GM23338 (cell line): Measurements from ENCODE around the gene GUCY1A2. TPM values are rescaled to one million over a fixed set of nuclear protein-coding genes. Genes with fewer than 3 reads are reported as not detected.

ENCODE experiments used
- ATAC-seq: fragments of 200-7000 bp; cut with Tn5 transposase; 3 replicates; pipeline ENCODE4 v1.9.1; 2020
- DNase-seq: peaks from one replicate; pipeline ENCODE4 v3.0.0-alpha.2; 2015; ENCODE audit warnings: low spot score
- H2AFZ ChIP-seq: fragments of 200-600 bp; sonication (generic); 2 replicates; pipeline ENCODE4 v1.8.0; 2016; ENCODE audit warnings: antibody characterized with exemption, mild to moderate bottlenecking, moderate library complexity
- H3F3A ChIP-seq: fragments of 200-600 bp; sonication (generic); replicated peaks from 2 replicates; pipeline ENCODE4 v1.8.0; 2017; ENCODE audit warnings: antibody characterized with exemption, mixed run types, low read depth
- H3K27ac ChIP-seq: fragments of 200-600 bp; sonication (generic); 2 replicates; pipeline ENCODE4 v1.6.1; 2016; ENCODE audit warnings: low read depth
- H3K27me3 ChIP-seq: fragments of 200-600 bp; sonication (generic); 2 replicates; pipeline ENCODE4 v1.8.0; 2016; ENCODE audit warnings: mild to moderate bottlenecking, mixed run types, moderate library complexity; ENCODE audit not compliant: insufficient read depth
- H3K36me3 ChIP-seq: fragments of 200-600 bp; sonication (generic); 2 replicates; pipeline ENCODE4 v1.8.0; 2016; ENCODE audit warnings: mild to moderate bottlenecking; ENCODE audit not compliant: insufficient read depth
- H3K4me1 ChIP-seq: fragments of 200-600 bp; sonication (generic); 2 replicates; pipeline ENCODE4 v1.8.0; 2016; ENCODE audit warnings: mild to moderate bottlenecking, moderate library complexity; ENCODE audit not compliant: insufficient read depth
- H3K4me2 ChIP-seq: fragments of 200-600 bp; sonication (generic); 2 replicates; pipeline ENCODE4 v1.7.1; 2017; ENCODE audit warnings: mixed run types
- H3K4me3 ChIP-seq: fragments of 200-600 bp; sonication (generic); 2 replicates; pipeline ENCODE4 v1.6.1; 2016; ENCODE audit warnings: mixed run types
- H3K79me2 ChIP-seq: fragments of 200-600 bp; sonication (generic); replicated peaks from 2 replicates; pipeline ENCODE4 v1.8.0; 2017; ENCODE audit warnings: mild to moderate bottlenecking; ENCODE audit not compliant: insufficient read depth
- H3K9me2 ChIP-seq: fragments of 200-600 bp; sonication (generic); 2 replicates; pipeline ENCODE4 v1.8.0; 2017; ENCODE audit not compliant: insufficient read depth
- H4K20me1 ChIP-seq: fragments of 200-600 bp; sonication (generic); replicated peaks from 2 replicates; pipeline ENCODE4 v1.8.0; 2017; ENCODE audit warnings: mild to moderate bottlenecking; ENCODE audit not compliant: insufficient read depth
- H3K27ac Mint-ChIP-seq: 2 replicates; pipeline ENCODE4 v1.8.0; 2020; ENCODE audit warnings: inconsistent platforms, mild to moderate bottlenecking, moderate library complexity, mixed read lengths
- H3K27me3 Mint-ChIP-seq: 3 replicates; pipeline ENCODE4 v1.8.0; 2022; ENCODE audit warnings: low read depth, mild to moderate bottlenecking, moderate library complexity, mixed read lengths, inconsistent platforms; ENCODE audit not compliant: insufficient read depth, poor library complexity
- H3K36me3 Mint-ChIP-seq: 3 replicates; pipeline ENCODE4 v1.8.0; 2021; ENCODE audit warnings: low read depth, mild to moderate bottlenecking, inconsistent platforms, moderate library complexity, mixed read lengths
- H3K4me1 Mint-ChIP-seq: 3 replicates; pipeline ENCODE4 v1.8.0; 2020; ENCODE audit warnings: mild to moderate bottlenecking, inconsistent platforms, mixed read lengths
- H3K4me3 Mint-ChIP-seq: 3 replicates; pipeline ENCODE4 v1.8.0; 2021; ENCODE audit warnings: moderate library complexity, mild to moderate bottlenecking, inconsistent platforms, mixed read lengths
- H3K9me3 Mint-ChIP-seq: 3 replicates; pipeline ENCODE4 v1.8.0; 2020; ENCODE audit warnings: moderate library complexity, mild to moderate bottlenecking, inconsistent platforms, mixed read lengths
- CREB1 ChIP-seq: fragments of 250-450 bp; sonication (Bioruptor Pico); IDR thresholded peaks from 2 replicates; pipeline ENCODE4 v1.5.0; 2020; ENCODE audit warnings: low read depth, mild to moderate bottlenecking, moderate library complexity
- CTCF ChIP-seq, 2 experiments: fragments of 200-600 bp in 1 of 2; sonication (generic) in 1 of 2; conservative IDR thresholded peaks; 2 replicates each; pipeline versions ENCODE4 v1.5.1 to v1.6.1; 2016 to 2017; ENCODE audit warnings: antibody characterized with exemption in 2 of 2, low read depth in 2 of 2, mild to moderate bottlenecking in 2 of 2, moderate library complexity in 1 of 2
- ETS1 ChIP-seq: IDR thresholded peaks from 2 replicates; pipeline ENCODE4 v1.6.1; 2016; ENCODE audit warnings: antibody characterized with exemption
- EZH2 ChIP-seq: fragments of 200-600 bp; sonication (generic); IDR thresholded peaks from one replicate; pipeline ENCODE4 v1.8.0; 2017; ENCODE audit warnings: antibody characterized with exemption, mild to moderate bottlenecking, low read depth; ENCODE audit not compliant: unreplicated experiment
- EZH2phosphoT487 ChIP-seq: fragments of 200-600 bp; sonication (generic); IDR thresholded peaks from one replicate; pipeline ENCODE4 v1.8.1; 2018; ENCODE audit warnings: antibody characterized with exemption; ENCODE audit not compliant: unreplicated experiment
- JUNB ChIP-seq: IDR thresholded peaks from one replicate; pipeline ENCODE4 v1.6.1; 2016; ENCODE audit warnings: antibody characterized with exemption; ENCODE audit not compliant: unreplicated experiment
- NANOG ChIP-seq: IDR thresholded peaks from 2 replicates; pipeline ENCODE4 v1.6.1; 2016; ENCODE audit warnings: antibody characterized with exemption, borderline replicate concordance
- POLR2AphosphoS5 ChIP-seq: IDR thresholded peaks from 2 replicates; pipeline ENCODE4 v1.6.1; 2016; ENCODE audit warnings: antibody characterized with exemption, low read depth
- REST ChIP-seq: IDR thresholded peaks from one replicate; pipeline ENCODE4 v1.6.1; 2018; ENCODE audit warnings: antibody characterized with exemption; ENCODE audit not compliant: unreplicated experiment
- ZNF331 ChIP-seq: fragments of 250-450 bp; sonication (Bioruptor Pico); IDR thresholded peaks from 2 replicates; pipeline ENCODE4 v1.5.0; 2020; ENCODE audit warnings: low read depth, mild to moderate bottlenecking, moderate library complexity
- polyA plus RNA-seq: library from polyadenylated mRNA; unstranded; fragments of >200 nt; fragmentation: Nextera tagmentation; extraction: Ambion mirVana; gene quantifications from 2 replicates; pipeline ENCODE4 v1.2.1, GENCODE V29; 2016
- total RNA-seq: library from RNA; depleted of rRNA; stranded (reverse); fragments of >200 nt; shearing (Covaris generic); gene quantifications from 2 replicates; pipeline ENCODE4 v1.2.3, GENCODE V29; 2014

Gene GUCY1A2
- total and polyA plus RNA-seq, 2 experiments from 2014 or later, result 0.36 to 1.4 TPM

- TF ChIP-seq REST (no peak), ETS1 (no peak), NANOG (no peak), POLR2AphosphoS5 (no peak), JUNB (no peak), ZNF331 (CRISPR knock-in tag) (no peak)
Observed at GRCh38 chr11:106998916-106999188, 19.4 kb downstream of the GUCY1A2 start (continued).

GRCh38 chr11:106998116-106998915 lies 20.0 kb downstream of the GUCY1A2 start:
- 0 out of 2 replicates have a peak overlapping the region, but pooled peaks have one; percentile 38 for H3K27ac Mint-ChIP-seq
- no peaks in the 10 kb centered on the region for H3K27me3 ChIP-seq
- no peaks in the 10 kb centered on the region for H3K36me3 Mint-ChIP-seq
- TF ChIP-seq EZH2phosphoT487 (no peak), CTCF (conservative IDR thresholded peaks at IDR 0.05; ENCODE audit: low read depth in 2 of 2) (no peak), REST (no peak), POLR2AphosphoS5 (no peak), JUNB (no peak), EZH2 (no peak), ETS1 (no peak), CREB1 (CRISPR knock-in tag) (no peak)

More at GRCh38 chr11:106998116-106998915, 20.0 kb downstream of the GUCY1A2 start:
- no peak overlapping the region for H2AFZ ChIP-seq
- H3K4me2 ChIP-seq, result no peak overlapping the region
- Mint-ChIP-seq H3K4me1 (peaks cover 6% of the 10 kb centered on the region), H3K9me3 (no peaks in the 10 kb centered on the region), H3K4me3 (no peak overlapping the region), H3K27me3 (no peaks in the 10 kb centered on the region)
- H3K4me3 ChIP-seq, result no peak overlapping the region
- no peak overlapping the region for H3K27ac ChIP-seq
- H3F3A ChIP-seq, result no peaks in the 10 kb centered on the region
- no peaks in the 10 kb centered on the region for H3K4me1 ChIP-seq
- no peak for DNase-seq
- no peaks in the 10 kb centered on the region for H3K36me3 ChIP-seq
- H4K20me1 ChIP-seq, result no peaks in the 10 kb centered on the region
- H3K79me2 ChIP-seq, result no peaks in the 10 kb centered on the region
- H3K9me2 ChIP-seq, result no peaks in the 10 kb centered on the region
- no peak for ATAC-seq
